SU-DHL-6 (cell line): Measurements from ENCODE around the gene IAPP.

Experiments
- CTCF ChIP-seq: fragments of 200-600 bp; sonication (generic); IDR thresholded peaks from one replicate; pipeline ENCODE4 v1.5.1; 2017; ENCODE audit warnings: antibody characterized with exemption, mild to moderate bottlenecking, low read length, moderate library complexity; ENCODE audit not compliant: insufficient read depth, poor library complexity, severe bottlenecking
- EZH2phosphoT487 ChIP-seq: fragments of 200-600 bp; sonication (generic), shearing (Covaris generic); conservative IDR thresholded peaks from 2 replicates; pipeline ENCODE4 v1.6.1; 2018; ENCODE audit warnings: mild to moderate bottlenecking, antibody characterized with exemption, low read length, moderate library complexity, mixed read lengths

GRCh38 chr12:21353487-21353886, 19.2 kb upstream of the IAPP start:
- no peak for TF ChIP-seq CTCF
- TF ChIP-seq EZH2phosphoT487 = no peak
